Fibroblast of lung (primary cell): ENCODE results near the gene RRP7A.
"Not testable (repeated sequence)": the region's sequence is repeated elsewhere in the genome, so short reads cannot be mapped to it uniquely, and the experiment has no call there.

Source experiments
- EZH2 ChIP-seq: IDR thresholded peaks from 2 replicates; pipeline ENCODE4 v1.5.1; 2012; ENCODE audit warnings: low read length, control low read depth, mild to moderate bottlenecking; ENCODE audit errors: missing control alignments
- TF ChIP-seq, protein P1 (sequence below), 2 donors: IDR thresholded peaks in 1 of 2; conservative IDR thresholded peaks in 1 of 2; 1 replicate in 1 of 2; 2 replicates in 1 of 2; pipeline ENCODE4 v1.5.1; 2011 to 2012; ENCODE audit warnings: low read length in 2 of 2, control low read depth in 1 of 2, inconsistent platforms in 1 of 2, low read depth in 1 of 2, mild to moderate bottlenecking in 1 of 2

DNA sequence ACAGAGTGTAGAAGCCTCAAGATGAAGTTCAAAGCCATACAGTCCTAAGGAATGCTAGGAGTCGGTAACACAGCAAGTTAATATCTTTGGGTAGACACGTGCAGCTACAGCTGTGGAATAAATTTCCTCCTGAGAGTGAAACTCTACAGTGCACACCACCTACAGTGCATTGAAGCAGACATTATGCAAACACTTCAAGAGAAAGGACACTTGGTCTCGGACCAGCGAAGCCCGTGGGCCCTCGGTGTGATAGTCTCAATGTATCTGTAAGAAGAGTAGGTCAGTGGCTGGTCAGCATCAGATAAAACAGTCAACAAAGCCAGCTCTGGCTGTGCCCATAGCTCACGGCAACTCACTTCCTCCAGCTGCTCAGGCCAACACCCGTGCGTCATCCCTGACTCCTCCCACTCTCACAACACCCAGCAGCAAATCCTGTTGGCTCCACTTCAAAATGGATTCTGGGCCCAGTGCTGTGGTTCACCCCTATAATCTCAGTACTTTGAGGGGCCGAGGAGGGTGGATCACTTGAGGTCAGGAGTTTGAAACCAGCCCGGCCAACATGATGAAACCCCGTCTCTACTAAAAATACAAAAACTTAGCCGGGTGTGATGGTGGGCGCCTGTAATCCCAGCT lies 17.7 kb upstream of the RRP7A start:
- TF ChIP-seq, protein P1, sequence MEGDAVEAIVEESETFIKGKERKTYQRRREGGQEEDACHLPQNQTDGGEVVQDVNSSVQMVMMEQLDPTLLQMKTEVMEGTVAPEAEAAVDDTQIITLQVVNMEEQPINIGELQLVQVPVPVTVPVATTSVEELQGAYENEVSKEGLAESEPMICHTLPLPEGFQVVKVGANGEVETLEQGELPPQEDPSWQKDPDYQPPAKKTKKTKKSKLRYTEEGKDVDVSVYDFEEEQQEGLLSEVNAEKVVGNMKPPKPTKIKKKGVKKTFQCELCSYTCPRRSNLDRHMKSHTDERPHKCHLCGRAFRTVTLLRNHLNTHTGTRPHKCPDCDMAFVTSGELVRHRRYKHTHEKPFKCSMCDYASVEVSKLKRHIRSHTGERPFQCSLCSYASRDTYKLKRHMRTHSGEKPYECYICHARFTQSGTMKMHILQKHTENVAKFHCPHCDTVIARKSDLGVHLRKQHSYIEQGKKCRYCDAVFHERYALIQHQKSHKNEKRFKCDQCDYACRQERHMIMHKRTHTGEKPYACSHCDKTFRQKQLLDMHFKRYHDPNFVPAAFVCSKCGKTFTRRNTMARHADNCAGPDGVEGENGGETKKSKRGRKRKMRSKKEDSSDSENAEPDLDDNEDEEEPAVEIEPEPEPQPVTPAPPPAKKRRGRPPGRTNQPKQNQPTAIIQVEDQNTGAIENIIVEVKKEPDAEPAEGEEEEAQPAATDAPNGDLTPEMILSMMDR (conservative IDR thresholded peaks at IDR 0.05 in 1 of 2, IDR thresholded peaks at IDR 0.05 in 1 of 2; ENCODE audit: low read depth in 1 of 2, low read length in 2 of 2) = not testable (repeated sequence)
- TF ChIP-seq EZH2 = not testable (repeated sequence)
